Activated T-cell treated with anti-CD3 and anti-CD28 coated beads, Interleukin-2, amount 50 U/mL, for 4 hours (primary cell): ENCODE data around the gene WWTR1. TPM values are rescaled to one million over a fixed set of nuclear protein-coding genes. Genes with fewer than 3 reads are reported as not detected.

Experiments
- ATAC-seq, 2 donors: fragments of 200-7000 bp; cut with Tn5 transposase; one replicate each; pipeline ENCODE4 v1.10.0; 2021
- DNase-seq: peaks from one replicate; pipeline ENCODE4 v3.0.0-alpha.2; 2020
- H3K27me3 Mint-ChIP-seq: one replicate; pipeline ENCODE4 v1.8.0; 2021; ENCODE audit warnings: low read depth, mixed read lengths
- H3K36me3 Mint-ChIP-seq: one replicate; pipeline ENCODE4 v1.8.0; 2022; ENCODE audit warnings: mixed read lengths; ENCODE audit not compliant: insufficient read depth
- H3K4me1 Mint-ChIP-seq: one replicate; pipeline ENCODE4 v1.8.0; 2021; ENCODE audit warnings: low read depth, mixed read lengths
- H3K4me3 Mint-ChIP-seq: one replicate; pipeline ENCODE4 v1.8.0; 2021; ENCODE audit warnings: mild to moderate bottlenecking, moderate library complexity, mixed read lengths
- H3K9me3 Mint-ChIP-seq: one replicate; pipeline ENCODE4 v1.8.0; 2021; ENCODE audit warnings: mixed read lengths
- total RNA-seq, 3 donors: library from RNA; stranded (reverse); gene quantifications; one replicate each; pipeline ENCODE4 v1.2.1, GENCODE V29; 2021

The WWTR1 gene
- total RNA-seq, 3 donors from 2014 or later, result 0.63 to 1.5 (median 1.0) TPM

GRCh38 chr3:149542375-149543312 lies 115.2 kb downstream of the WWTR1 start:
- ATAC-seq, result no peak
- DNase-seq, result no peak
- Mint-ChIP-seq H3K9me3 (no peaks in the 10 kb centered on the region), H3K4me3 (no peak overlapping the region), H3K27me3 (peaks cover 4% of the 10 kb centered on the region), H3K4me1 (no peaks in the 10 kb centered on the region), H3K36me3 (no peaks in the 10 kb centered on the region)

GRCh38 chr3:149541091-149541491 lies 116.7 kb downstream of the WWTR1 start:
- Mint-ChIP-seq H3K4me3 (no peak overlapping the region), H3K9me3 (no peaks in the 10 kb centered on the region), H3K4me1 (no peaks in the 10 kb centered on the region), H3K36me3 (no peaks in the 10 kb centered on the region), H3K27me3 (no peaks in the 10 kb centered on the region)
- no peak for ATAC-seq
- DNase-seq, result no peak

GRCh38 chr3:149538371-149538770 lies 119.5 kb downstream of the WWTR1 start:
- Mint-ChIP-seq H3K4me3 (no peak overlapping the region), H3K4me1 (no peaks in the 10 kb centered on the region), H3K27me3 (no peaks in the 10 kb centered on the region), H3K9me3 (no peaks in the 10 kb centered on the region), H3K36me3 (no peaks in the 10 kb centered on the region)
- DNase-seq (no peak), ATAC-seq (no peak)

- ATAC-seq, result no peak
- no peaks in the 10 kb centered on the region for H3K27me3 Mint-ChIP-seq
- H3K9me3 Mint-ChIP-seq, result no peaks in the 10 kb centered on the region
- no peak overlapping the region for H3K4me3 Mint-ChIP-seq
- peaks cover 1% of the 10 kb centered on the region for H3K4me1 Mint-ChIP-seq
- no peak for DNase-seq
- no peaks in the 10 kb centered on the region for H3K36me3 Mint-ChIP-seq
Measured at GRCh38 chr3:149536429-149536828, 121.4 kb downstream of the WWTR1 start.

GRCh38 chr3:149535333-149535685 lies 122.5 kb downstream of the WWTR1 start:
- ATAC-seq, result no peak
- no peaks in the 10 kb centered on the region for H3K9me3 Mint-ChIP-seq

GRCh38 chr3:149534671-149535332 lies 123.0 kb downstream of the WWTR1 start:
- ATAC-seq, result no peak
- H3K9me3 Mint-ChIP-seq, result no peaks in the 10 kb centered on the region
- H3K4me3 Mint-ChIP-seq, result no peak overlapping the region
- H3K4me1 Mint-ChIP-seq, result peaks cover 1% of the 10 kb centered on the region
- no peaks in the 10 kb centered on the region for H3K27me3 Mint-ChIP-seq
- H3K36me3 Mint-ChIP-seq, result no peaks in the 10 kb centered on the region
- DNase-seq, result no peak

More at GRCh38 chr3:149535333-149535685, 122.5 kb downstream of the WWTR1 start:
- no peak for DNase-seq
- Mint-ChIP-seq H3K4me3 (no peak overlapping the region), H3K4me1 (peaks cover 1% of the 10 kb centered on the region), H3K36me3 (no peaks in the 10 kb centered on the region), H3K27me3 (no peaks in the 10 kb centered on the region)

GRCh38 chr3:149534082-149534481 lies 123.7 kb downstream of the WWTR1 start:
- Mint-ChIP-seq H3K4me1 (peaks cover 1% of the 10 kb centered on the region), H3K9me3 (no peaks in the 10 kb centered on the region), H3K4me3 (no peak overlapping the region), H3K36me3 (no peaks in the 10 kb centered on the region), H3K27me3 (peaks cover under 1% of the 10 kb centered on the region)
- no peak for ATAC-seq
- no peak for DNase-seq

- H3K36me3 Mint-ChIP-seq, result no peaks in the 10 kb centered on the region
- no peak overlapping the region for H3K4me3 Mint-ChIP-seq
- peak in 1 of 2 donors; percentile 30 for ATAC-seq
- H3K27me3 Mint-ChIP-seq, result peaks cover 2% of the 10 kb centered on the region
- H3K9me3 Mint-ChIP-seq, result no peaks in the 10 kb centered on the region
- no peak for DNase-seq
- H3K4me1 Mint-ChIP-seq, result peaks cover 3% of the 10 kb centered on the region
Measured at GRCh38 chr3:149532489-149533180, 125.2 kb downstream of the WWTR1 start.

- ATAC-seq (no peak), DNase-seq (no peak)
- peaks cover 4% of the 10 kb centered on the region for H3K4me1 Mint-ChIP-seq
- no peaks in the 10 kb centered on the region for H3K9me3 Mint-ChIP-seq
- H3K27me3 Mint-ChIP-seq, result peaks cover 2% of the 10 kb centered on the region
- H3K4me3 Mint-ChIP-seq, result no peak overlapping the region
- H3K36me3 Mint-ChIP-seq, result no peaks in the 10 kb centered on the region
Measured at GRCh38 chr3:149529099-149529498, 128.7 kb downstream of the WWTR1 start.

GRCh38 chr3:149528340-149528650 lies 129.5 kb downstream of the WWTR1 start:
- Mint-ChIP-seq H3K9me3 (no peaks in the 10 kb centered on the region), H3K4me3 (no peak overlapping the region), H3K36me3 (no peaks in the 10 kb centered on the region), H3K4me1 (peaks cover 4% of the 10 kb centered on the region), H3K27me3 (peaks cover 2% of the 10 kb centered on the region)
- no peak for DNase-seq
- no peak for ATAC-seq

GRCh38 chr3:149527531-149528339 lies 130.1 kb downstream of the WWTR1 start:
- Mint-ChIP-seq H3K4me3 (no peak overlapping the region), H3K27me3 (peaks cover 2% of the 10 kb centered on the region), H3K36me3 (no peaks in the 10 kb centered on the region), H3K9me3 (no peaks in the 10 kb centered on the region), H3K4me1 (peaks cover 4% of the 10 kb centered on the region)
- no peak for DNase-seq
- no peak for ATAC-seq

GRCh38 chr3:149523512-149524299 lies 134.1 kb downstream of the WWTR1 start:
- H3K4me3 Mint-ChIP-seq, result no peak overlapping the region
- H3K27me3 Mint-ChIP-seq, result no peaks in the 10 kb centered on the region
- no peaks in the 10 kb centered on the region for H3K36me3 Mint-ChIP-seq
- no peak for ATAC-seq
- peaks cover 3% of the 10 kb centered on the region for H3K4me1 Mint-ChIP-seq
- no peak for DNase-seq
- no peaks in the 10 kb centered on the region for H3K9me3 Mint-ChIP-seq

GRCh38 chr3:149519912-149520311 lies 137.9 kb downstream of the WWTR1 start:
- Mint-ChIP-seq H3K4me1 (no peaks in the 10 kb centered on the region), H3K4me3 (no peak overlapping the region), H3K9me3 (no peaks in the 10 kb centered on the region), H3K27me3 (no peaks in the 10 kb centered on the region), H3K36me3 (no peaks in the 10 kb centered on the region)
- no peak for ATAC-seq
- no peak for DNase-seq
